HT1080 (cell line): Measurements from ENCODE around the gene GAS2L1. TPM values are rescaled to one million over a fixed set of nuclear protein-coding genes. Genes with fewer than 3 reads are reported as not detected.
"Not testable (repeated sequence)": the region's sequence is repeated elsewhere in the genome, so short reads cannot be mapped to it uniquely, and the experiment has no call there.

ENCODE experiments used
- DNase-seq: peaks from one replicate; pipeline ENCODE4 v3.0.0-alpha.2; 2015; ENCODE audit warnings: low read depth
- total RNA-seq: library from RNA; depleted of rRNA; stranded (reverse); fragments of >200 nt; shearing (Covaris generic); gene quantifications from 2 replicates; pipeline ENCODE4 v1.2.3, GENCODE V29; 2014

The GAS2L1 gene
- total RNA-seq, 1 experiment from 2014 or later, result 57.5 TPM

DNA sequence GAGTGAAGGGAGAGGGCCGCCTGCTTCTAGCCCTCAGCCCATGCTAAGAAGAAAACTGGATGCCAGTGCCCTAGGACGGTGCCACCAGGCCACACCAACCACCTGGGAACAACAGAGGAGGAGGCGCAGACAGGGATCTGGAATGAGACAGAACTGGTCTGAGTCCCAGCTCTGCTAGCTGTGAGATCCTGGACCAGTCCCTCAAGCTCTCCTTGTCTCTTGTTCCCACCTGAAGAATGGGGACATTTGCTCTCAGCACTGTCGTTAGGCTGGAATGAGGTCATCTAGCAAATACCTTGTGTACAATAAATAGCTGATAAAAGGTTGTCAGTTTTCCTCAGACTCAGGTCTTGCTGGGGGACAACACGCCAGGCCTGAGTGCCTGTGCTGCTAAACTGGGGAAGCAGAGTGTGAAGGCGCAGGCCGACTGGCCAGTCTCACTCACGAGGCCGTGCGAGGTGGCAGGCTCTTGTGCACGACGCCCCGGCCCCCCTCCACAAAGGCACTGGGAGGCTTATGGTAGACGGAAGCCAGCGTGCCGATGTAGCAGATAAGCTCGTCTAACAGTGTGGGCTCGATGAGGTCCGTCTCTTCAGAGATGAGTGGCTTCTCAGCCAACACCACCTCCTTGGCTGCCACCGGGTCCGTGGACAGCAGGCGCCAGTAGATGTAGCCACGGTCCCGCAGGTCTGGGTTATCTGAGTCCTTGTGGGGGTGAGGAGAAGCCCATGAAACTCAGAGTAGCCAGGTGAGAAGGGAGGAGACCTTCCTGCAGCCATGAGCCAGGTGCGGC lies 34.8 kb downstream of the GAS2L1 start:
- no peak for DNase-seq

DNA sequence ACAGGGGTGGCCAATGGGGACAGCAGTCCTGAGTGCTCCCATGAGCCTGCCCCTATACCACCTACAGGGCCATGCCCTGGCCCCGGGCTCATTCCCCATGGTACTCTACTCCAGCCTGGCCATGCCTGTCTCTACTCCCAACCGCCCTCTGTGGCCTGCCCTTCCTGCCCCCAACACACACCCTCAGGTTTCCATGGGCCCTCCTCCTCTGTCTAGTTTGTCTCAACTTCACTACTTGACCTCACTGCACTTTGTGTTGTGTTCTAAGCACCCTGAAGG lies 35.3 kb downstream of the GAS2L1 start:
- no peak for DNase-seq

DNA sequence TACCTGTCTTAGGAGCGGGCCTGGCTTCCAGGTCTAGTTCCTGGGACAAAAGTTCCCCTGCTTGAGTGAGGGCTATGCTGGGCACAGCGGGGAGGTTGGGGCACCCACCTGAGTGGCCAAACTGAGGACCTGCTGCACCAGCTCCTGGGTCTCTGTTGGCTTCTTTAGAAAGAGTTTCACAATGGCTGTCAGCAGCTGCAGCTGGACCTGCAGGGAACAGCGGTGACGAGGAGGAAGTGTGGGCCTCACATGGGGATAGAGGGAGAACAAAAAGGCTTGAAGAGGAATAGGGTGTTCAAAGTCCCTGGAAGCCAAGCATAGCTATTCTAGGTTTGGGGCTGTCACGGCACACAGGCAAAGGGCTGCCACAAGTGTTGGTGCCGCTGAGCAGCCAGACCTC lies 35.7 kb downstream of the GAS2L1 start:
- DNase-seq, result no peak

DNA sequence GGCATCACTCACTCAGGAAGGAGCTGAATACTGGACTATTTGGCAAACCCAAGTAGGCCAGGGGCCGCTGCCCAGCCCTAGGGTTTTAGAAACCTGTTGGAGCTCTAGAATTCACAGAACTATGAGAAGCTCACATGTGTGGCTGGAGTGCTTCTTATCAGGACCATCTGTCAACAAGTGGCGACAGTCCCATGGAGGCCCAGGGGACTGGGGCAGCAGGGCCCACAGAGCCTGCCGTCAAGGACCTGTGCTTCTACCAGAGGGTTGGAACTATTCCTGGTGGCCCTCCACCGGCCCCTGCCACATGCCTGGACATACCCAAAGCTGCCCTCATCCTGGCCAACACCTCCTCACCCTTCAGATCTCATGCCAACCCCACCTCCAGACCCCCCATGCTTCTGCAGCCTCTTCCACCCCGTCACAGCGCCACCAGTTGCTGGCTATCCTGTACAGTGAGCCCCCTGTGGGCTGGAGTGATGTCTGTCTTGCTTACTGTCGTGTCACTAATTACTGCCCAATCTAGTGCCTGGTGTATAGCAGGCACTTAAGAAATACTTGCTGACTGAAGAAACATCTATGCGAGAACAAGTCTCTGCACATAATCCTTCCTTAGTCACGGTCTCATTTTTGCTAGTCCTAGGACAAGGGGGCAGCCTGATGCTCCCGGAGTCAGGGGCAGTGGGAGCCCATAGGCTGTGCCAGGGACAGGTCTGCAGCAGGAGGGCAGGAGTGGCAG lies 36.3 kb downstream of the GAS2L1 start:
- DNase-seq, result no peak

DNA sequence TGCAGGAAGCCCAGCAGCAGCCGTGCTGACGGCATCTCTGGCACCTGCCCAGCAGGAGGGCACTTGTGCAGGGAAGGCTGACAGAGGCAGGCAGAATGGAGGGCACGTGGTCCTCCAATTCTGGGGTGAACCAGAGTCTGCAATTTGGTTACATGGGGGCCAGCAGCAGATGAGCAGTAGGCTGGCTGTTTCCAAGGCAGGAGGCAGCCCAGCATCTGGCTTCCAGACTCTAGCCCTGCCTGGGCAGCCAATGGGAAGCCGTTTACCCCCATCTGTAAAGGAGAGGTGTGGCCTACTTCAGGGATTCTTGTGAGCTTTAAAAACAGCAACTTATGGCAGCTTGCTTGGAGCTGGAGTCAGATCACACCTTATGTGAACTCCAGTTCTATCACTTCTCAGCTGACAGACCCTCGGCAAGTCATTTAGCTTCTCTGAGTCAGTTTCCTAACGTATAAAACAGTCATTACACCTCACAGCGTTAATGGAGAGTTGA lies 36.9 kb downstream of the GAS2L1 start:
- DNase-seq, result peak; percentile 85

DNA sequence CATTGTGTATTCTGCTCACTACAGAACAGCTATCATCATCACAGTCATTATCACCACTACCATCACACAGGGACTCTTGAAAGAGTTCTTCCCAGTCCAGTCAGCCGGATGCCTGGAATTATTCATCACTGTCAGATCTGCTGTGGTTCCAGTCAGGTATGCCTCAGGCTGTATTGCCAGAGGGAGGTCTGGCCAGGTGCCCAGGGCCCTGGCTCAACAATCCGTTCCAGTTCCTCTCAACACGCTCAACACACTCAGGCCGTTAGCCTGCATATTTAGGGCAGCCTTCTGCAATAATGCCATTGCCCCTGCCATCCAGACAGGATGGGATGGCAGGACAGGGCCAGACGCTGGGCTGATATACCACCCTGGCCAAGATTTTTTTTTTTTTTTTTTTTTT lies 37.7 kb downstream of the GAS2L1 start:
- DNase-seq, result peak; percentile 99

DNA sequence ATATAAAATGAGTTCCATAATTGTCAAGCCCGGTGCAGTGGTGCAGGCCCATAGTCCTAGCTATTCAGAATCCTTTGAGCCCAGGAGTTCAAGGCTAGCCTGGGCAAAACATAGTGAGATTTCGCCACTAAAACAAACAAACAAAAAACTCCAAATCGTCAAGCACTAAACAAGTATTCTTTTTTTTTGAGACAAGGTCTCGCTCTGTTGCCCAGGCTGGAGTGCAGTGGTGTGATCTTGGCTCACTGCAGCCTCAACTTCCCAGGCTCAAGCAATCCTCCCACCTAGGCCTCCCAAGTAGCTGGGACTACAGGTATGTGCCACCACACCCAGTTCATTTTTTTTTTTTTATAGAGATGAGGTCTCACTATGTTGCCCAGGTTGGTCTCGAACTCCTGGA lies 38.4 kb downstream of the GAS2L1 start:
- not testable (repeated sequence) for DNase-seq

DNA sequence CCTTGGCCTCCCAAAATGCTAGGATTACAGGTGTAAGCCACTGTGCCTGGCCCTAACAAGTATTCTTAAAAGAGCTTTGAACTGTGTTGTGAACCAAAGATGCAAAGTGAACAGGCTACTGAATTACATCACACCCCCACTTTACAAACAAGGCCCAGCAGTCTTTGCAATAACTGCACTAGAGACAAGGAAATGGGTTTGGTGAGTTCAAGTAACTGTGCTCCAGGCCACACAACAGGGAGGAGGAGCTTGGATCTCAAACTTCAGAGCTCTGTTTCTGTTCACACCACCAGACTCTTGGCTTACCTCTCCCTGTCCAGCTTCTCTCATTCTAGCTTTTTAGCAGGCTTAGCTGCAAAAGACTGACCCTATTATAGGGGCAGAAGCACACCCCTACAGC lies 39.5 kb downstream of the GAS2L1 start:
- DNase-seq, result no peak

DNA sequence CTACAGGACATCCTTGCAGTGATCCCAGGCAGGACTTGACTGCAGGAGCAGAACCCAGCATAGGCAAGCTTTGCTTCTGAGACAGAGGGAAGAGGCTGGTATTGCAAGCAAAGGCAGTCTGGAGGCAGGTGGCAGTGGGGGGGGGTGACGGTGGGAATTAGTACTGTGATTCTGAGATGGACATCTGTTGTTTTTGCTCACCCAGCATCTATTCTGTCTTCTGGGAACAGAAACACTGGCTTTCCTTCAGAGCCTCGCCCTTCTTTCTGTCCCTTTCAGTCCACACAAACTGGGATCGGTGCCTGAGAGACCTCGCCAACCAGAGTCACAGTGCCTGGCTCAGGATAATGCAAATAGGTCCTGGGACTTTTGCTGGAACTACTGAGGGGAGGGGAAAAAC lies 40.2 kb downstream of the GAS2L1 start:
- DNase-seq, result no peak

DNA sequence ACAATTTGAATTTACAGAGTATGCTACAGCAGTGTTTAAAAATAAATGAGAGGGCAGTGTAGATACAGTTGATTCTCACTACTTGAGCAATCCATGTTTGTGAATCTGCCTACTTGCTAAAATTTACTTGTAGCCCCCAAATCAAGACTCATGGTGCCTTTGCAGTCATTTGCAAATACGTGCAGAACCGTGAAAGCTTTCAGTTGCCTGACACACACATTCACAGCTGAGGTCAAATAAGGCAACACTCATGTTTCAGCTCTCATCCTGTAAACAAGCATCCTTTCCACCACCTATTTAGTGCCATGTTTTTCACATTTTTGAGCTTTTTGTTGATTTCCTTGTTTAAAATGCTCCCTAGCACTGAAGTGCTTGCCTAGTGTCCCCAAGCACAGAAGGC lies 41.6 kb downstream of the GAS2L1 start:
- DNase-seq, result no peak

DNA sequence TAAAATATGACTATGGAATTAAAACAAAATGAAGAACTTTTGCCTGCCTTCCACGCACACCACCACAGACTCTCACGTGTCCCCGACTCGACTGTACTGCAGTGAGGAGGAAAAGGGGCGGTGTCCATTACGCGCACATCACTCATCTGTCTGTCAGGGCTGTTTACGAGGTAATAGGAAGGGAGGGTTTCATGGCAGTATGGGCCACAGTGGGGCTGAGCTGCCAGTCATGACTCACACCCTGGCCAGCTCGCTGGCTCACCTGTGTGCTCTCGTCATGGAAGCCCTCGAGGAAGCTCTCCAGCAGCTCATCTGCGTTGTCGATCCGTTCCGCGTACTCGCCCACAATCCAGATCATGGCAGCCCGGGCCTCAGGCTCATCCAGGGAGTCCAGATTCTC lies 42.5 kb downstream of the GAS2L1 start:
- peak; percentile 21 for DNase-seq

DNA sequence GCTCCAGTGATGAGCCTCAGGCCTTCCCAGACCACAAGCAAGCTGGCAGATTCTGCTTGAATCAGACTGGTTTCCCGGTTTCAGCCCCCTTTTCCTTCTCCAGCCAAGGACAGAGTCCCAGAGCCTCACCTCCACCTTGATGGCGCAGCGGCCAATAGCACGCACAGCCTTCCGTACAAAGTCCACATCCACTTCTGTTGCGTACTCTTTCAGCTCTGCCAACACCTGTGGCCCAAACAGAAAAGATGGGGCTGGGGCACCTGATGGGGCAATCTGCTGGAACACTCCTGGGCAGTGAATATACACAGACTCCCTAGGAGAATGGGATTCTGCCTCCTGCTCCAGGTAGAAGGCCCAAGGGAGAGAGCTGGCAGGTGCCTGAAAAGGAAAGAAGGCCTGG lies 44.6 kb downstream of the GAS2L1 start:
- DNase-seq, result no peak

DNA sequence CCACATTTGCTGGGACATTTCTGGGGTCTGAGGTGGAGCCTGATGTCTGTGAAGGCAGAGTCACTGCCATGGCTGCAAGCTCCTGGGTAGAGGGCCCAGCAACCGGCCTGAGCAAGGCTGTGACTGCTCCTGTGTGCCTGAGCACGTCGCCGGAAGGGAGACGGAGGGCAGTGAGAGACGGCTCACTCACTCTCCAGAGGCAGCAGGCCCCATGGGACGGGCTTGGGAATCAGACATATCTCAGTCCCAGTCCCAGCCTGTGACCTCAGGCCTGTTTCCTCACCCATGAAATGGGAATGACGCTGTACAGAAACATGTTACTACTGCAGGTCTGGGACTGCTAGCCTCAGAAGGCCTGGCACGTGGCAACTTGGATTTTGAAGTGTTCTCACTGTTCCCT lies 45.4 kb downstream of the GAS2L1 start:
- DNase-seq, result no peak

DNA sequence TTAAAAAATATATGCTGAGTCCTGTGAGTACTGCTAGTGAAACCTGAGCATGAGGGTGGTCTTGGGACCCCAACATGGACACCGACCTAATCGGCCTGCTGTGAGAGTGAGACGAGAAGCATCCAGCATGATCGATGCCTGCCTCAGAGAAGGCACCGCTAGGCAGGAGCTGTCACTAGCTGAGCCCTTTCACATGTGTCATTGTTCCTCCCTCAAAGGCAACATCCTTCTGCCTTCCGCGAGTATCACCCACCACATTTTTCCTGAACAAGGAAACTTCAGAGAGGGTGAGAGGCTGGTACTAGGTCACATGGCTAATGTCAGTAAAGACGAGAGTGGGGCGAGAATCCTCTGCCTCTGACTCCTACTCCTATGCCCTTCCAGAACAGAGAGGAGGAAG lies 46.3 kb downstream of the GAS2L1 start:
- DNase-seq, result no peak

DNA sequence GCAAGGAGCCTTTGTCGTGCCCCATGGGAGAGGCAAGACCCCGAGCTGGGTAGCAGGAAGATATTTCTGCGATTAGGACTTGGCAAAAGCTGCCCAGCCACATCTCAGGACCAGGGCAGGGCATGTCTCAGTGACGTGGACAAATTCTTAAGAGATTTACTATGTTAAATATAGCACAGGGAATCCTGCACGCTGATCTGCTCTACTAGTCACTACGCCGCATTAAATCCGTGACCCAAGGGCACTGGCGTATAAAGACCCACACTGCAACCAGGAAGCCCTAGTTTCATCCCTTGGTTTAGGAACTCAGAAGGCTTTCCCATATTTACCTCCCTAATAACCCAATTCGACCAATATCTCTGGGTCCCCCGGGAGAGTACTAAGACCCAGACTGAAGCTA lies 46.8 kb downstream of the GAS2L1 start:
- no peak for DNase-seq

DNA sequence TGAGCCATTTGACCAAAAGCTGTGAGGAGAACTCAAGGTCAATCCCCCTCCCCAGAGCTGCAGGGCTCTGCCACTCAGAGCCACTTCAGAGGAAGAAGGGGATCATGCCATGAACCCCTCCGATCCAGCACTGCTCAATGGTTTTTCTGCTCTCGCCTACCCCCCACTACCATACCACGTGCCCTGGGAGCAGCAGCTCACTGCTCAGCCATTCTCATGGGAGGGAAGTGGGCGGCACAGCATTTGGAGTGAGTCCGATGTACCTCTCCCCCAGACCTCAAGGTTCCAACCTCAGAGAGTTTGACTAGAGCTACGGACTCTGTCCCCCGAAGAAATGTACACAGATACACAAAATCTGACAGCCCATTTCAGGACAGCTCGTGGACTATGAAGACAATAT lies 47.4 kb downstream of the GAS2L1 start:
- DNase-seq, result no peak

DNA sequence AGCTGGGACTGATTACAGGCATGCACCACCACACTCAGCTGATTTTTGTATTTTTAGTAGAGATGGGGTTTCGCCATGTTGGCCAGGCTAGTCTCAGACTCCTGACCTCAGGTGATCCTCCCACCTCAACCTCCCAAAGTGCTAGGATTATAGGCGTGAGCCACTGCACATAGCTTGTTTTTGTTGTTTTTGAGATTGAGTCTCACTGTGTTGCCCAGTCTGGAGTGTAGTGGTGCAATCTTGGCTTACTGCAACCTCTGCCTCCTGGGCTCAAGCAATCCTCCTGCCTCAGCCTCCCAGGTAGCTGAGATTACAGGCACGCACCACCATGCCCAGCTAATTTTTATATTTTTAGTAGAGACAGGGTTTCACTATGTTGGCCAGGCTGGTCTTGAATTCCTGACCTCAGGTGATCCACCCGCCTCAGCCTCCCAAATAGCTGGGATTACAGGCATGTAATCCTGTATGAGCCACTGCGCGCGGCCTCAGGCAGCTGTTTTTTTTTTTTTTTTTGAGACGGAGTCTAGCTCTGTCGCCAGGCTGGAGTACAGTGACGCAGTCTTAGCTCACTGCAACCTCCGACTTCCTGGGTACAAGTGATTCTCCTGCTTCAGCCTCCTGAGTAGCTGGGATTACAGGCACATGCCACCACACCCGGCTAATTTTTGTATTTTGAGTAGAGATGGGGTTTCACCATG lies 50.9 kb downstream of the GAS2L1 start:
- DNase-seq, result not testable (repeated sequence)

DNA sequence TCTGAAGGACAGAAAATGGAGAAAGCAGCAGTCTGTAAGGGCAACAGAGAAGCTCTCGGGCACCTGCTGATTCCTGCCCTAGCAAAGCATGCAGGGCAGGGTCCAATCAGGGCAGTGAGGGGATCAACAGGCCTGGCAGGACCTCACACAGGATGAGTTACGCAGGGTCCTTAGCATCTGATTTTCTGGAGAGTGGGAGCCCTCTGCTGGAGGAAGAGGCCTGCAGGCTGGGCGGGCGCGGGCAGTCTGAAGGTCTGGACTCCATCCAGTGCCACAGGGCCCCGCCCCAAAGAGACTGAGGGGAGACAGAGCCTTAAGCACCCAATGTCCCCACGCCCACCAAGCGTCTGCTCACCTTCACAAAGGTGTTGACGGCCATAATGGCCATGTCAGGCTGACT lies 53.0 kb downstream of the GAS2L1 start:
- peak; percentile 73 for DNase-seq
